GM19395 (cell line): ENCODE results near the gene HHIP.

ENCODE experiments used
- ATAC-seq: cut with Tn5 transposase; IDR thresholded peaks from one replicate; pipeline ENCODE4 v1.9.1; 2021; ENCODE audit warnings: mild to moderate bottlenecking, moderate library complexity; ENCODE audit not compliant: unreplicated experiment

The HHIP gene

GRCh38 chr4:144655491-144655890 is 9.5 kb downstream of the HHIP start:
- ATAC-seq: no peak

- ATAC-seq: no peak
Measured at GRCh38 chr4:144656850-144657249, 10.9 kb downstream of the HHIP start.

GRCh38 chr4:144658015-144658567 is 12.1 kb downstream of the HHIP start:
- no peak for ATAC-seq

- no peak for ATAC-seq
Measured at GRCh38 chr4:144658903-144659302, 12.9 kb downstream of the HHIP start.

GRCh38 chr4:144659447-144659846 is 13.5 kb downstream of the HHIP start:
- no peak for ATAC-seq

- ATAC-seq: no peak
Measured at GRCh38 chr4:144663834-144664475, 18.0 kb downstream of the HHIP start.

GRCh38 chr4:144666539-144667175 is 20.7 kb downstream of the HHIP start:
- no peak for ATAC-seq

- no peak for ATAC-seq
Measured at GRCh38 chr4:144667500-144667899, 21.5 kb downstream of the HHIP start.

GRCh38 chr4:144670776-144671175 is 24.8 kb downstream of the HHIP start:
- no peak for ATAC-seq

GRCh38 chr4:144674711-144675110 is 28.8 kb downstream of the HHIP start:
- ATAC-seq: no peak

GRCh38 chr4:144681806-144682205 is 35.9 kb downstream of the HHIP start:
- no peak for ATAC-seq

- no peak for ATAC-seq
Measured at GRCh38 chr4:144683516-144683915, 37.6 kb downstream of the HHIP start.

GRCh38 chr4:144685911-144686310 is 40.0 kb downstream of the HHIP start:
- no peak for ATAC-seq

GRCh38 chr4:144686921-144687320 is 41.0 kb downstream of the HHIP start:
- no peak for ATAC-seq

- no peak for ATAC-seq
Measured at GRCh38 chr4:144687466-144687865, 41.5 kb downstream of the HHIP start.

GRCh38 chr4:144688035-144688569 is 42.1 kb downstream of the HHIP start:
- no peak for ATAC-seq

GRCh38 chr4:144689125-144689524 is 43.2 kb downstream of the HHIP start:
- no peak for ATAC-seq

GRCh38 chr4:144695721-144696120 is 49.8 kb downstream of the HHIP start:
- no peak for ATAC-seq

GRCh38 chr4:144696376-144696775 is 50.4 kb downstream of the HHIP start:
- ATAC-seq: no peak

- ATAC-seq: no peak
Measured at GRCh38 chr4:144699565-144699964, 53.6 kb downstream of the HHIP start.

- ATAC-seq: no peak
Measured at GRCh38 chr4:144701683-144702233, 55.8 kb downstream of the HHIP start.

- no peak for ATAC-seq
Measured at GRCh38 chr4:144703494-144703893, 57.5 kb downstream of the HHIP start.
